HepG2 (cell line): ENCODE measurements around the gene RASSF8. TPM values are rescaled to one million over a fixed set of nuclear protein-coding genes. Genes with fewer than 3 reads are reported as not detected.

Experiments
- ARHGAP35 ChIP-seq: sonication (generic); formaldehyde crosslinking; IDR thresholded peaks from 2 replicates; pipeline ENCODE4 v1.9.0; 2022; ENCODE audit warnings: mild to moderate bottlenecking, inconsistent platforms, moderate library complexity, missing genetic modification reagents, borderline replicate concordance
- DZIP1 ChIP-seq: sonication (generic); formaldehyde crosslinking; IDR thresholded peaks from 2 replicates; pipeline ENCODE4 v1.5.0; 2020; ENCODE audit warnings: mild to moderate bottlenecking, missing genetic modification reagents
- FOSL2 ChIP-seq: sonication (generic); formaldehyde crosslinking; IDR thresholded peaks from 2 replicates; pipeline ENCODE4 v1.4.0; 2020; ENCODE audit warnings: missing genetic modification reagents
- GATAD2A ChIP-seq: IDR thresholded peaks from 2 replicates; pipeline ENCODE4 v1.6.1; 2016
- GPN1 ChIP-seq: sonication (generic); formaldehyde crosslinking; IDR thresholded peaks from 2 replicates; pipeline ENCODE4 v1.5.1; 2020; ENCODE audit warnings: missing genetic modification reagents, borderline replicate concordance
- GTF2F1 ChIP-seq: fragments of 150-350 bp; IDR thresholded peaks from 2 replicates; pipeline ENCODE4 v1.6.1; 2014; ENCODE audit warnings: low read length
- HHEX ChIP-seq: IDR thresholded peaks from 2 replicates; pipeline ENCODE4 v1.6.1; 2016; ENCODE audit warnings: control low read depth
- HNF1A ChIP-seq, 2 experiments: sonication (generic) in 1 of 2; formaldehyde crosslinking in 1 of 2; IDR thresholded peaks; 2 replicates each; pipeline versions ENCODE4 v1.4.0 to v1.6.1; 2016 to 2020; ENCODE audit warnings: borderline replicate concordance in 1 of 2, low read depth in 1 of 2, mild to moderate bottlenecking in 1 of 2, missing genetic modification reagents in 1 of 2
- HNRNPK ChIP-seq: fragments of 200-400 bp; formaldehyde crosslinking; IDR thresholded peaks from 2 replicates; pipeline ENCODE4 v1.6.1; 2018; ENCODE audit warnings: low read length, low read depth, moderate library complexity, mild to moderate bottlenecking; ENCODE audit not compliant: poor library complexity, severe bottlenecking
- MAFK ChIP-seq, 2 experiments: IDR thresholded peaks in 1 of 2; conservative IDR thresholded peaks in 1 of 2; 2 replicates each; pipeline ENCODE4 v1.6.1; 2011; ENCODE audit warnings: improper control_type of control experiment in 2 of 2, low read length in 2 of 2
- NCOA1 ChIP-seq: sonication (generic); formaldehyde crosslinking; IDR thresholded peaks from 2 replicates; pipeline ENCODE4 v1.9.0; 2021; ENCODE audit warnings: missing genetic modification reagents
- NFKB2 ChIP-seq: sonication (generic); formaldehyde crosslinking; IDR thresholded peaks from 2 replicates; pipeline ENCODE4 v1.4.0; 2020; ENCODE audit warnings: missing genetic modification reagents, borderline replicate concordance
- NKX3-1 ChIP-seq: sonication (generic); formaldehyde crosslinking; IDR thresholded peaks from 2 replicates; pipeline ENCODE4 v1.5.0; 2020; ENCODE audit warnings: missing genetic modification reagents
- RAD21 ChIP-seq: fragments of 450-650 bp; formaldehyde crosslinking; IDR thresholded peaks from 2 replicates; pipeline ENCODE4 v1.5.0; 2020; ENCODE audit warnings: mild to moderate bottlenecking
- SOX6 ChIP-seq, 2 experiments: fragments of 450-650 bp in 1 of 2; sonication (generic) in 1 of 2; formaldehyde crosslinking in 1 of 2; IDR thresholded peaks; 2 replicates each; pipeline versions ENCODE4 v1.4.0 to v1.6.1; 2017 to 2020; ENCODE audit warnings: antibody characterized with exemption in 1 of 2, mild to moderate bottlenecking in 1 of 2, missing genetic modification reagents in 1 of 2
- THYN1 ChIP-seq: sonication (generic); formaldehyde crosslinking; IDR thresholded peaks from 2 replicates; pipeline ENCODE4 v1.8.1; 2023; ENCODE audit warnings: low read depth, mild to moderate bottlenecking, moderate library complexity, missing genetic modification reagents, borderline replicate concordance
- ZBTB33 ChIP-seq: sonication (generic); formaldehyde crosslinking; IDR thresholded peaks from 2 replicates; pipeline ENCODE4 v1.4.0; 2020; ENCODE audit warnings: missing genetic modification reagents
- ZNF282 ChIP-seq: fragments of 450-650 bp; IDR thresholded peaks from 2 replicates; pipeline ENCODE4 v1.6.1; 2018; ENCODE audit not compliant: partially characterized antibody
- ZNF652 ChIP-seq: IDR thresholded peaks from 2 replicates; pipeline ENCODE4 v1.6.1; 2016; ENCODE audit warnings: low read depth, borderline replicate concordance
- polyA plus RNA-seq, 8 experiments: library from polyadenylated mRNA; depleted of rRNA in 3 of 8; stranded (reverse) in 7 of 8; unstranded in 1 of 8; fragments of >200 nt; fragmentation: Illumina TruSeq in 4 of 8; extraction: Trizol in 4 of 8; gene quantifications; 2 replicates each; pipeline versions ENCODE4 v1.2.1 to v1.2.3, GENCODE V29; 2011 to 2016; ENCODE audit warnings: low read depth in 4 of 8, missing spikeins in 1 of 8, mixed read lengths in 1 of 8; ENCODE audit not compliant: insufficient read depth in 1 of 8
- total RNA-seq, 5 experiments: library from RNA; depleted of rRNA; stranded (reverse); fragments of >200 nt; fragmentation: Illumina TruSeq; extraction: Trizol; gene quantifications; 2 replicates each; pipeline ENCODE4 v1.2.3, GENCODE V29; 2016; ENCODE audit warnings: low read depth in 1 of 5

Gene RASSF8
- total and polyA plus RNA-seq, 2 of the 13 experiments (the other 11 are each of a cell fraction or from before 2014, with no cell fraction given), result 0.82 to 9.2 TPM

- TF ChIP-seq GTF2F1 (no peak), HNRNPK (peak; percentile 32), FOSL2 (peak; percentile 72), GPN1 (CRISPR knock-in tag) (no peak), THYN1 (CRISPR knock-in tag) (0 out of 2 replicates have a peak, but pooled peaks have one; percentile 23), HHEX (no peak), HNF1A (IDR thresholded peaks at IDR 0.05; ENCODE audit: low read depth) (no peak), HNF1A (CRISPR knock-in tag; IDR thresholded peaks at IDR 0.05; ENCODE audit: borderline replicate concordance) (peak; percentile 71; the same call in 1 of the 2 replicates), ZNF282 (no peak), SOX6 (IDR thresholded peaks at IDR 0.05) (no peak), SOX6 (CRISPR knock-in tag; IDR thresholded peaks at IDR 0.05) (peak; percentile 88), ZNF652 (CRISPR knock-in tag) (no peak), DZIP1 (CRISPR knock-in tag) (peak; percentile 15), NKX3-1 (peak; percentile 38; the same call in 1 of the 2 replicates), GATAD2A (CRISPR knock-in tag) (peak; percentile 68), RAD21 (CRISPR knock-in tag) (no peak; the same call in 1 of the 2 replicates), NFKB2 (CRISPR knock-in tag) (peak; percentile 93; the same call in 1 of the 2 replicates), ARHGAP35 (CRISPR knock-in tag) (0 out of 2 replicates have a peak, but pooled peaks have one; percentile 54), ZBTB33 (0 out of 2 replicates have a peak, but pooled peaks have one; percentile 53), NCOA1 (CRISPR knock-in tag) (no peak), MAFK (conservative IDR thresholded peaks at IDR 0.05 in 1 of 2, IDR thresholded peaks at IDR 0.05 in 1 of 2; ENCODE audit: low read length in 2 of 2) (0 out of 4 replicates have a peak, but pooled peaks of 1 of the 2 experiments have one; percentile 15)
Measured at GRCh38 chr12:26113853-26114719, 155.6 kb downstream of the RASSF8 start (continued).
